Liver (tissue), 9 donors: ENCODE data around the gene SMIM28. TPM values are rescaled to one million over a fixed set of nuclear protein-coding genes. Genes with fewer than 3 reads are reported as not detected.

Source experiments
- DNase-seq: peaks from one replicate; pipeline ENCODE4 v3.0.0-alpha.2; 2017; ENCODE audit warnings: low spot score
- H3K27ac ChIP-seq, 2 donors: one replicate each; pipeline ENCODE4 v1.7.0; 2013; ENCODE audit warnings: inconsistent platforms in 2 of 2, low read length in 2 of 2, control low read depth in 1 of 2, low read depth in 1 of 2, mild to moderate bottlenecking in 1 of 2
- H3K27me3 ChIP-seq, 4 donors: one replicate each; pipeline versions ENCODE4 v1.6.1 to v1.7.0; 2013; ENCODE audit warnings: low read length in 3 of 4, inconsistent platforms in 1 of 4, mild to moderate bottlenecking in 1 of 4, moderate library complexity in 1 of 4; ENCODE audit not compliant: control insufficient read depth in 4 of 4, insufficient read depth in 4 of 4
- H3K36me3 ChIP-seq, 4 donors: one replicate each; pipeline versions ENCODE4 v1.6.1 to v1.7.0; 2013; ENCODE audit warnings: low read length in 3 of 4, mild to moderate bottlenecking in 3 of 4, low read depth in 1 of 4, moderate library complexity in 1 of 4; ENCODE audit not compliant: control insufficient read depth in 4 of 4, insufficient read depth in 3 of 4
- H3K4me1 ChIP-seq, 4 donors: one replicate each; pipeline versions ENCODE4 v1.6.1 to v1.7.0; 2013; ENCODE audit warnings: low read length in 3 of 4, mild to moderate bottlenecking in 3 of 4, moderate library complexity in 1 of 4; ENCODE audit not compliant: control insufficient read depth in 4 of 4, insufficient read depth in 4 of 4
- H3K4me3 ChIP-seq, 3 donors: one replicate each; pipeline versions ENCODE4 v1.6.1 to v1.7.0; 2013; ENCODE audit warnings: low read length in 3 of 3, control low read depth in 1 of 3, low read depth in 1 of 3, mild to moderate bottlenecking in 1 of 3
- H3K9ac ChIP-seq, 2 donors: one replicate each; pipeline ENCODE4 v1.7.0; 2013; ENCODE audit warnings: low read length in 2 of 2, mild to moderate bottlenecking in 2 of 2, moderate library complexity in 2 of 2, control low read depth in 1 of 2, low read depth in 1 of 2
- H3K9me3 ChIP-seq, 4 donors: one replicate each; pipeline versions ENCODE4 v1.6.1 to v1.7.0; 2013; ENCODE audit warnings: low read length in 3 of 4; ENCODE audit not compliant: control insufficient read depth in 4 of 4
- ATF3 ChIP-seq: IDR thresholded peaks from 2 replicates; pipeline ENCODE4 v1.6.1; 2016; ENCODE audit warnings: antibody characterized with exemption
- CTCF ChIP-seq: fragments of 150-350 bp; IDR thresholded peaks from 2 replicates; pipeline ENCODE4 v1.5.1; 2017; ENCODE audit warnings: improper control_type of control experiment, low read depth, low read length; ENCODE audit not compliant: missing input control
- EGR1 ChIP-seq, 2 donors: IDR thresholded peaks; 2 replicates each; pipeline ENCODE4 v1.6.1; 2016 to 2018; ENCODE audit warnings: antibody characterized with exemption in 2 of 2, low read depth in 2 of 2
- FOXA1 ChIP-seq: IDR thresholded peaks from 2 replicates; pipeline ENCODE4 v1.6.1; 2016; ENCODE audit warnings: antibody characterized with exemption
- FOXA2 ChIP-seq: IDR thresholded peaks from 2 replicates; pipeline ENCODE4 v1.6.1; 2016; ENCODE audit warnings: antibody characterized with exemption
- GABPA ChIP-seq, 2 donors: IDR thresholded peaks in 1 of 2; conservative IDR thresholded peaks in 1 of 2; 2 replicates each; pipeline ENCODE4 v1.6.1; 2016; ENCODE audit warnings: antibody characterized with exemption in 2 of 2, mild to moderate bottlenecking in 1 of 2, moderate library complexity in 1 of 2
- HNF4A ChIP-seq, 2 donors: conservative IDR thresholded peaks; 2 replicates each; pipeline ENCODE4 v1.6.1; 2016; ENCODE audit warnings: antibody characterized with exemption in 2 of 2, mild to moderate bottlenecking in 2 of 2
- HNF4G ChIP-seq: IDR thresholded peaks from 2 replicates; pipeline ENCODE4 v1.6.1; 2016; ENCODE audit warnings: antibody characterized with exemption
- JUND ChIP-seq, 2 donors: IDR thresholded peaks; 2 replicates each; pipeline ENCODE4 v1.6.1; 2016; ENCODE audit warnings: antibody characterized with exemption in 2 of 2
- NR2F2 ChIP-seq: IDR thresholded peaks from 2 replicates; pipeline ENCODE4 v1.6.1; 2016; ENCODE audit warnings: antibody characterized with exemption
- RAD21 ChIP-seq, 2 donors: IDR thresholded peaks; 2 replicates each; pipeline ENCODE4 v1.6.1; 2016; ENCODE audit warnings: antibody characterized with exemption in 2 of 2, mild to moderate bottlenecking in 2 of 2
- REST ChIP-seq: IDR thresholded peaks from 2 replicates; pipeline ENCODE4 v1.6.1; 2016; ENCODE audit warnings: antibody characterized with exemption, mild to moderate bottlenecking
- RXRA ChIP-seq, 2 donors: IDR thresholded peaks; 2 replicates each; pipeline ENCODE4 v1.6.1; 2017 to 2018; ENCODE audit warnings: antibody characterized with exemption in 2 of 2, mild to moderate bottlenecking in 1 of 2
- SP1 ChIP-seq: IDR thresholded peaks from 2 replicates; pipeline ENCODE4 v1.6.1; 2018; ENCODE audit warnings: antibody characterized with exemption, mild to moderate bottlenecking
- TAF1 ChIP-seq: conservative IDR thresholded peaks from 2 replicates; pipeline ENCODE4 v1.6.1; 2016; ENCODE audit warnings: antibody characterized with exemption, mild to moderate bottlenecking
- YY1 ChIP-seq: IDR thresholded peaks from 2 replicates; pipeline ENCODE4 v1.6.1; 2016; ENCODE audit warnings: antibody characterized with exemption, mild to moderate bottlenecking
- WGBS: extraction: QIAGEN DNeasy Blood & Tissue Kit; methylation state at CpG from one replicate; pipeline ENCODE4 v1.1.7; 2013; 5-methylcytosine and 5-hydroxymethylcytosine counted together
- polyA plus RNA-seq, 2 donors: library from polyadenylated mRNA; stranded (reverse) in 1 of 2; unstranded in 1 of 2; fragments of 200-250 nt in 1 of 2; fragments of >200 nt in 1 of 2; fragmentation: Nextera tagmentation in 1 of 2; extraction: Ambion mirVana in 1 of 2; gene quantifications; one replicate each; pipeline versions ENCODE4 v1.2.1 to v1.2.3, GENCODE V29; 2013 to 2015
- total RNA-seq, 2 donors: library from RNA; depleted of rRNA; stranded (reverse); fragments of >200 nt; gene quantifications; one replicate each; pipeline ENCODE4 v1.2.3, GENCODE V29; 2014
- donor health status: healthy.
- donor health status: healthy.
- donor health status: healthy.
- donor health status: healthy.
- donor health status: healthy.

The SMIM28 gene
- total and polyA plus RNA-seq, 4 donors, result not detected

GRCh38 chr6:138371452-138371711, 6.3 kb upstream of the SMIM28 start:
- Histone ChIP-seq H3K4me1 (peaks cover 1 to 11% (median 6%) of the 10 kb centered on the region in 4 donors), H3K27ac (peak overlapping the region in 1 of 2 donors; percentile 46), H3K9me3 (no peaks in the 10 kb centered on the region), H3K36me3 (no peaks in the 10 kb centered on the region), H3K27me3 (no peaks in the 10 kb centered on the region), H3K9ac (no peak overlapping the region), H3K4me3 (no peak overlapping the region)
- no peak for DNase-seq
- TF ChIP-seq RXRA (IDR thresholded peaks at IDR 0.05), result peak; percentile 73 to 77
- peak; percentile 15 for TF ChIP-seq YY1
- TF ChIP-seq JUND (IDR thresholded peaks at IDR 0.05), result peak in 1 of 2 donors; percentile 50
- no peak for TF ChIP-seq GABPA (IDR thresholded peaks at IDR 0.05 in 1 of 2, conservative IDR thresholded peaks at IDR 0.05 in 1 of 2)
- peak in 1 of 2 donors; percentile 9 for TF ChIP-seq EGR1 (IDR thresholded peaks at IDR 0.05; ENCODE audit: low read depth in 2 of 2)
- peak; percentile 72 for TF ChIP-seq SP1
- peak; percentile 58 to 69 for TF ChIP-seq HNF4A (conservative IDR thresholded peaks at IDR 0.05)
- TF ChIP-seq FOXA1, result no peak
- TF ChIP-seq HNF4G, result no peak
- no peak for TF ChIP-seq TAF1
- no peak for TF ChIP-seq ATF3
- peak in 1 of 2 donors; percentile 18 for TF ChIP-seq RAD21 (IDR thresholded peaks at IDR 0.05)
- WGBS, result 22% methylated on average over 3 of the region's 3 CpGs

- 13% methylated on average over 3 of the region's 3 CpGs for WGBS
- no peak overlapping the region for H3K4me3 ChIP-seq
Observed at GRCh38 chr6:138371720-138372119, 6.0 kb upstream of the SMIM28 start.

More at GRCh38 chr6:138371720-138372119, 6.0 kb upstream of the SMIM28 start:
- no peak for DNase-seq
- no peak for TF ChIP-seq HNF4G
- TF ChIP-seq NR2F2, result no peak
- TF ChIP-seq FOXA2, result no peak
- TF ChIP-seq SP1, result peak; percentile 47
- no peak for TF ChIP-seq REST
- no peak for TF ChIP-seq FOXA1
- TF ChIP-seq CTCF, result no peak
- no peak for TF ChIP-seq GABPA (IDR thresholded peaks at IDR 0.05 in 1 of 2, conservative IDR thresholded peaks at IDR 0.05 in 1 of 2)
- no peak for TF ChIP-seq JUND (IDR thresholded peaks at IDR 0.05)
- TF ChIP-seq RXRA (IDR thresholded peaks at IDR 0.05), result peak in 1 of 2 donors; percentile 46
- no peak for TF ChIP-seq ATF3
- TF ChIP-seq RAD21 (IDR thresholded peaks at IDR 0.05), result no peak
- peak; percentile 16 for TF ChIP-seq YY1
- no peak for TF ChIP-seq EGR1 (IDR thresholded peaks at IDR 0.05; ENCODE audit: low read depth in 2 of 2)
- peak in 1 of 2 donors; percentile 29 for TF ChIP-seq HNF4A (conservative IDR thresholded peaks at IDR 0.05)
- Histone ChIP-seq H3K36me3 (no peaks in the 10 kb centered on the region), H3K4me1 (peaks cover 1 to 11% (median 6%) of the 10 kb centered on the region in 4 donors), H3K9me3 (no peaks in the 10 kb centered on the region), H3K9ac (no peak overlapping the region), H3K27me3 (no peaks in the 10 kb centered on the region), H3K27ac (peak overlapping the region; percentile 8 to 46)
